Measurements from ENCODE around the gene RNF7.
"Not testable (repeated sequence)": the region's sequence is repeated elsewhere in the genome, so short reads cannot be mapped to it uniquely, and the experiment has no call there.

RNF7 gene

DNA sequence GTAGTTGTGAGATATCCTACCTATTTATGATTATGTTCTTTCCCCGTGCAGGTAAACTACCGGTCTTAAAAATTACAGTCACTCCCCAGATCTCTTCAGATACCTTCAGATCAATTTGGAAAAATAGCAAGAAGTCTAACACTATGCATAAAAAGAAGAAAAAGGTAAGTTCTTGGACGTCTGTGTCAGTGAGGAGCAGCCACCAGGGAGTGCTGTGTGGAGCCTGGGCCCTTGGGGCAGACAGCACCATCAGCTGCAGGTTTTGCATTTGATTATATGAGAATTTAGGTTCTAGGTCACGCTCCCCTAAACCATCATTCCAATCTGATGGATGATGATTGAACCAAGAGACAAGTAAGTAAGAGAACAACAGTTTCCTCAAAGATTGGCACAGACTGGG, 8.9 kb upstream of the RNF7 start:
- FAIRE-seq (no peak), DNase-seq (ENCODE audit: extremely low spot score, insufficient read length, low read depth) (no peak)

DNA sequence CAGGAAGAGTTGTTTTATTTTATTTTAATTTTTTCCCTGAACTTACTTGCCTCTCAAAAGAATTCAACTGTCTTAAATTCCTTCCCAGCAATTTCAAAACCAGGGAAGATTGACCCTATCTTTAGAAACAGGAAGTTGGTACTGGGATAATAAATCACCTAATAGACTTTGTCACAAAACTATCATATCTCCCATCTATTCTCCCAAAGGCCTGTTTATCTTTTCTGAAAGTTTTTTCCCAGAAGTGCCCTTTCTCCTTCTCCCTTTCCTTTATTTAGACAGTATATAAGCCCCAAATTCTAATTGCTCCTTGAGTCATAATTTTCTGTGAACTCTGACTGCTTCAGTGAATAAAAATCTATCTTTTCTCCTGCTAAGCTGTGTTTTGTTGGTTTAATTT, 2.9 kb upstream of the RNF7 start:
- no peak for DNase-seq (ENCODE audit: extremely low spot score, insufficient read length, low read depth)
- no peak for FAIRE-seq

DNA sequence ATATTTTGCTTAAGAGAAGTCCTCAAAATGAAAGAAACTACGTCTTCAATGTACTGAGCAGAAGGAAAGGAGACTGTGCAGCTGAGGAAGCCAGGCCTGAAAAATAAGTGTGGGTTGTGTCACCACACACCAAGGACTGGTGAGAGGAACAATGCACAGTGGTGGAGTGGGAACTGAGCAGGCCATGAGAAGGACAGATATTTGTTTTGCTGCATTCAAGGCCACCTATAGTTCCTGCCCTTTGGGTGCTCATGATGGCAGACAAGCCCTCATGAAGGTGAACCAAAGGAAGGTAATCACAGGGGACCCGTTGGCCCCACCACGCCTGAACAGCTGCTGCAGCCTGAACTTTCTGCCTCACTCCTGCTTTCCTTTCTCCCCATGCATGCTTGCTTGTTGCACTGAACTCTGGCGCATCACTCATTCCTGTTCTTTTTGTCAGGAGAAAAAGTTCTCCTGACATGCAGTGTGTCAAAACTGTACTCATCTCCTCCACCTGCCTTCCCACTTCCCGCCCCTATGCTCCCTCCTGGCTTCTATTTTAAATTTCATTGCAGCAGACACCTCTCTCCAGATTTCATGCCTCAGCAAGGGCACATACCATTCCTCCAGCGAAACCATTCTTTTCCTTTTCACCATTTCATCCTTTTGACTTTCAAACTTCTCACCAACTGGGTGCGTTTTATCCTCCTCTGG, 2.2 kb upstream of the RNF7 start:
- DNase-seq (ENCODE audit: extremely low spot score, insufficient read length, low read depth) (no peak), FAIRE-seq (no peak)

DNA sequence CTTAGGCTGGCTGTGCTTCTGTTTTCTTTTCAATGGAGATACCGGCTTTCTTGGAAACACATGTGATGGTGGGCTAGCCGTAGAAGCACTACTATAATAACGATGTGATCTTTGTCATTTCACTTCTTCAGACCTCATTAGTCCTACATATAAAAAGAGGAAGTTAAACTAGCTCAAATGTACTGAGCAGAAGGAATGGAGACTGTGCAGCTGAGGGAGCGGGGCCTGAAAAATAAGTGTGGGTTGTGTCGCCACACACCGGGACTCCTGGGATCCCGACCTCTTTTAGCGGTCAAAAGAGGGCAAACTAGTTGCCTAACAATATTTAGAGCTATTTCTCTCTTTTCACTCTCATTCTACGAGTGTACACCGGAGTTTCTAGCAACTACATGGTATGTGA, 1.0 kb upstream of the RNF7 start:
- no peak for FAIRE-seq
- no peak for DNase-seq (ENCODE audit: extremely low spot score, insufficient read length, low read depth)

DNA sequence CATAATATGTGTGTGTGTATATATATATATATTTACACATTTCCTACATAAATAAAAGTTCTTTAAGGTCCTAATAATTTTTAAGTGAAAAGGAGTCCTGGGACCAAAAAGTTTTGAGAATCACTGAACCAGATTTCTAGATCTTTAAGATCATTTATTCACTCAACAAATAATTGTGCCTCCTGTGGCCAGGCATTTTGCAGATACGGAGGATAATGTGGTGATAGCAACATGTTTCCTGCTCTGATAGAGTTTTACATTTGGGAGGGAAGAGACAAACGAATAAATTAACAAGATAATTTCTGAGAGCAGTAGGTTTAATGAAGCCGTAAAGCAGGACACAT, 448 bp upstream of the RNF7 start:
- DNase-seq (ENCODE audit: extremely low spot score, insufficient read length, low read depth), result no peak
- no peak for FAIRE-seq

DNA sequence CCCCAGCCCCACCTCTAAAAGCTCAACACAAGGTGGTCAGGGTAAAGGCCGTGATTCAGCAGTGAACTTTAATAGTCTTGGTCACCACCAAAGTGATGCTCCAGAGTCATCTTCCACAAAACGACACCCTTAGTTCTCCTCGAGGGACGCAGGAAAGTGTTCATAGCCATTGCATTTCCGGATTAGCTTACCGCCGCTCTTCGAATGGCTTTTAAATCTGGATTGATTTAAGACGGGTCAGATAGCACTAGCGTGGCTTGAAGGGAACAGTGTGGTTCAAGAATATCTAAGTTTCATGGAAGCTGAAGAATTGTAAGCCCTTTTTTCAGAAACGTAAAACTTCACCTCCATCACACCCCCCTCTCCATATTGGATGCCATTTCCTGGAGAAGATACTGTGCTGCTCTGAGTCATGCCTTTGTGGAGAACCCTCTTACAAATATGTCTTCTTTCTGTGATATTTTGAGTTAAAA, 829 bp downstream of the RNF7 start:
- no peak for DNase-seq (ENCODE audit: extremely low spot score, insufficient read length, low read depth)

DNA sequence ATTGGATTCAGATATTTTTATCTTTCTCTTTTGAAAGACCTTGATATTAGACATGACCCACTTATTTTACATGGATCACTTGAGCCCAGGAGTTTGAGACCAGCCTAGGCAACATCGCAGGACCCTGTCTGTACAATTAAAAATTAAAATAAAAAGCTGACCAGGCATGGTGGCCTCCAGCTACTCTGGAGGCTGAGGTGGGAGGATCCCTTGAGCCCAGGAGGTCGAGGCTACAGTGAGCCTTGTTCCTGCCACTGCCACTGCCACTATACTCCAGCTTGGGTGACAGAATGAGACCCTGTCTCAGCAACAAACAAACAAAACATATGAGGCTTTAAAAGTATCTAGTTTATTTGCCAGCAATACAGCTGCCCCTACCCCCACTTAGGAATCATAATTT, 1.6 kb downstream of the RNF7 start:
- no peak for DNase-seq (ENCODE audit: extremely low spot score, insufficient read length, low read depth)

More for the DNA sequence above, 829 bp downstream of the RNF7 start:
- FAIRE-seq, result peak; percentile 62

DNA sequence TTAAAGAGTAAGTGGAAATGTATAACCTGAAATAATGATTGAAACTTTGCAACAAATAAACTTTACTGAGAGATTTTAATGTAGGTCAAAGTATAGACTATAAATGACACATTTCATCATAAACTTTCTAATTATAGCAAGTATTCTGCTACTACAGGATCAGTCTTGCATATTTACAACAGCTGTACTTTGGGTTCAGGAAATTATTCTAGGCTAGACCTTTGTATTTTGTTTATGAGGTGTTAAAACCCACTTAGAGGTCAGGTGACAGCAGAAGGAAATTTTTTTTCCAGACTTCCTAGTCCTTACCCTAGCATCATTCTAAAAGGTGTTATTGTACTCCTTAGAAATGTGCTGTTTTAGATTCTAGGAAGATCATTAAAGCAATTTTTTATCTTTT, 2.3 kb downstream of the RNF7 start:
- no peak for FAIRE-seq
- DNase-seq (ENCODE audit: extremely low spot score, insufficient read length, low read depth), result no peak

More for the DNA sequence above, 1.6 kb downstream of the RNF7 start:
- no peak for FAIRE-seq

DNA sequence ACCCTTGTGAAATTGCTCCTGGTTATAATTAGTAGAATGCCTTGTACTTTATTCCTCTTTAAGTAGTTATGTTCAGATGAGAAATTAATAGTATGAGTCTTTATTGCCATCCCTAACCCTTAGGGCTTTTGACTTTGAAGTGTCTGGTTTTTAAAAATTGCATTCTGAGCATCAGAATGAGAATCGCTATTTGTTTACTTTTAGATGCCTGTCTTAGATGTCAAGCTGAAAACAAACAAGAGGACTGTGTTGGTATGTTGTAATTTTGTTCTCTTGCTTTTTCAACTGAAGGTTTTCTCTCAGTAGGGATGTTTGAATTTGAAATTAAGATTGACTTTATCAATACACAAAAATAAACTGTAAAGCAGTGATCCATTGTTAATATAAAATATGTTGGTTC, 5.2 kb downstream of the RNF7 start:
- FAIRE-seq, result no peak
- DNase-seq (ENCODE audit: extremely low spot score, insufficient read length, low read depth), result no peak

DNA sequence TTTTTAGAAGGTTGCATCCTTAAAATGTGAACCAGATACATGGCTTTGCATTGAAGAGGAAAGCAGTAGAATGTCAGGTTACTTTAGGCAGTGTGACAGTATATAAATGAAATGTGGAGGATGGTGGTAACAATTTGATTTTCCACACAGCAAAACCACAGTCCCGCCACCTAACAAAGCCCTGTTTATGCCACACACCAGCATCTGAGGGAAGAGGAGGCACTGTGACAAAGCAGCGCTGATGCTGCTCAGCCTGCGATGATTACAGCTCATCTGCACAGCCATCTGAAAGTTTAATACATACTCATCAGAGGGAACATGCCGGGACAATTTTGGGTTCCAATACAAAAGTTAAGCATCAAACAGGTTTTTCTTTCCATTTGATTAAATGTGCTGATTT, 8.9 kb downstream of the RNF7 start:
- FAIRE-seq, result no peak
- no peak for DNase-seq (ENCODE audit: extremely low spot score, insufficient read length, low read depth)

DNA sequence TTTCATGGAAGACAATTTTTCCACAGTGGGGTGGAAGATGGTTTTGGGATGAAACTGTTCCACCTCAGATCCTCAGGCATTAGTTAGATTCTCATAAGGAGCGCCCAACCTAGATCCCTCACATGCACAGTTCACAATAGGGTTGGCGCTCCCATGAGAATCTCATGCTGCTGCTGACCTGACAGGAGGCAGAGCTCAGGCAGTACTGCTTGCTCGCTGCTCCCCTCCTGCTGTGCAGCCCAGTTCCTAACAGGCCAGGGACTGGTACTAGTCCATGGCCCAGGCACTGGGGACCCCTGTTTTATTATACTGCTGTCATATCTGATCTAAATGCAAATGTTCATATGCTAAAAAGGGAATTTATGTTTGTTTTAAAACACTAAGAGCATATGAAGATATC, 15.3 kb downstream of the RNF7 start:
- no peak for FAIRE-seq
- DNase-seq (ENCODE audit: extremely low spot score, insufficient read length, low read depth), result no peak

DNA sequence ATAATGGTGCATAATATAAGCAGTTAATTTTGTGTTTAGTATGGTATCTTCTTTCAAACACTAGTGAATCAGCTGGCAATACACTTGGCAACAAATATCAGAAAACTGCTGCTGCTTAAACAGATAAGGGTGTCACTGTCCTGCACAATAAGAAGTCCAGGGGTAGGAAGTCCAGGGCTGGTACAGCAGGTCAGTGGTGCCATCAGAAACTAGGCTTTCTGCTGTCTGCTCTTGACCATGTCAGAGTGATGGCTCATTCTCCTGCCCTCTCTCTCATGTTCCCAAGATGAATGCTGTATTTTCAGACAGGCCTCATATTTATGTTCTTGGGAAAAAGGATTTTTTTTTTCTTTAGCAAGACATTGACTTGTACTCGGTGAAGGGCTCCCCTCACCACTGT, 15.9 kb downstream of the RNF7 start:
- FAIRE-seq (peak; percentile 29), DNase-seq (ENCODE audit: extremely low spot score, insufficient read length, low read depth) (no peak)

DNA sequence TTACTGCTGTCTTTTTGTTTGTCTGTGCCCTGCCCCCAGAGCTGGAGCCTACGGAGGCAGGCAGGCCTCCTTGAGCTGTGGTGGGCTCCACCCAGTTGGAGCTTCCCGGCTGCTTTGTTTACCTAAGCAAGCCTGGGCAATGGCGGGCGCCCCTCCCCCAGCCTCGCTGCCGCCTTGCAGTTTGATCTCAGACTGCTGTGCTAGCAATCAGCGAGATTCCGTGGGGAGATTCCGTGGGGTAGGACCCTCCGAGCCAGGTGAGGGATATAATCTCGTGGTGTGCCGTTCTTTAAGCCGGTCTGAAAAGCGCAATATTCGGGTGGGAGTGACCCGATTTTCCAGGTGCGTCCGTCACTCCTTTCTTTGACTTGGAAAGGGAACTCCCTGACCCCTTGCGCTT, 24.5 kb downstream of the RNF7 start:
- FAIRE-seq; DNase-seq (ENCODE audit: extremely low spot score, insufficient read length, low read depth): not testable (repeated sequence)

DNA sequence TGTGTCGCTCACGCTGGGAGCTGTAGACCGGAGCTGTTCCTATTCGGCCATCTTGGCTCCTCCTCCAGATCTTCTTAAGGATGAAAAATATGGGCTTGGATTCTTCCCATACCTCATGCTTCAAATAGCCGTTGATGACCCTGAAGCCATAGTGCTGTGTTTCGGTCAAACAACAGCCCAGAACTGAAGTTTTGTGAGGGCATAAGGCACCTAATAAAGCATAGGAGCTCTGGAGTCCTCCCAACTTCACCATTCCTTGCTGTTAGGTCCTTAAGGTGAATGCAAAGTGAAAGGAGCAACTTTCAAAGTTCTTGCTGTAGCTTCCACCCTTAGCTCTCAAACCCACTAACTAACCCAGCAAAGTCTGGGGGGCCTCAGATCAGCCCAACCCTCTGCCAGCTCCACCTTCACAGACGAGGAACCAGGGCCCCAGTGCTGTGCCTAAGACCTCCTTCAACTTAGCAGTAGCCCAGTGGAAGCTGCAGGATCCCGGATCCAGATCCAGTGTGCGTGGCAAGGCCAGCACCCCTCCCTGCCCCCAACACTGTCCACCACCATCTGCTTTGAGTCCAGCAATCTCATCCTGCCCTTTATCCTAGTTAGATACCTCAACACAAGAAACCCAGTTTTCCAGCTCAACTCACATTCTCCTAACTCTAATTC, 25.1 kb downstream of the RNF7 start, which contains the start of gene GRK7:
Gene GRK7 (plus strand): TSS at position 321 of the 663 bp plus-strand sequence. CDS start 14,877 bp downstream, outside the sequence.
- no peak for FAIRE-seq
- DNase-seq (ENCODE audit: extremely low spot score, insufficient read length, low read depth), result no peak

DNA sequence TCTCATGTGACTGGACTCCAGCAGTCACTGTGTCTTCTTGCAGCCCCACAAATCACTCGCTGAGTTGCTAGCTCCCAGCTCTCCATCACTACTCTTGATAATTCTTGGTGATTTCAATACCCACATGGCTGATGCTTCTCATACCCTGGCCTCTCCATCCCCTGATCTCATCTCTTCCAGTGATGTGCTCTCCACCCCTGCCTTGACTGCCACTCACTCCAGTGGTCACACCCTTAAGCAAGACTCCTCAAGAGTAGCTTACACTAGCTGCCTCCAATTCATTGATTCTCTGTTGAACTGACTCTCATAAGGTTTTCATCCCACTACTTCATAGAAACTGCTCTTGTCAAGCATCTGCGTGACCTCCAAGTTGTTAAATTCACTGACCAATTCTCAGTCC, 25.9 kb downstream of the RNF7 start:
- DNase-seq (ENCODE audit: extremely low spot score, insufficient read length, low read depth), result no peak
- FAIRE-seq, result no peak

DNA sequence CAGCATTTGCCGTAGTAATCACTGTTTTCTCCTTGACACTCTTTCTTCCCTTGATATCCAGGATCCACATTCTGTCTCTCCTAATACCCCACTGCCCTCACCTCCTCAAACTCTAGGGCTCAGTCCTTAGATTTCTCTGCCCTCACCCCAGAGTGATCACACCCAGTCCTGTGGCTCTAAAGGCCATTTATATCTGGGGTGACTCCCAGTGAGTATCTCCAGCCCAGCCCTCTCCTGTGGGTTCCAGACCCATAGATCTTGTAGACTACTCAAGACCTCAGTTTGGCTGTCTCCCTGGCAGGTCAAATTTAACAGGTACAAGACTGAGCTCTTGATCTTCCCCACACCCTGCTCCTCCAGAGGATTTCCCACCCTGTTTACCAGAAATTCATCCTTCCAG, 26.4 kb downstream of the RNF7 start:
- no peak for FAIRE-seq

DNA sequence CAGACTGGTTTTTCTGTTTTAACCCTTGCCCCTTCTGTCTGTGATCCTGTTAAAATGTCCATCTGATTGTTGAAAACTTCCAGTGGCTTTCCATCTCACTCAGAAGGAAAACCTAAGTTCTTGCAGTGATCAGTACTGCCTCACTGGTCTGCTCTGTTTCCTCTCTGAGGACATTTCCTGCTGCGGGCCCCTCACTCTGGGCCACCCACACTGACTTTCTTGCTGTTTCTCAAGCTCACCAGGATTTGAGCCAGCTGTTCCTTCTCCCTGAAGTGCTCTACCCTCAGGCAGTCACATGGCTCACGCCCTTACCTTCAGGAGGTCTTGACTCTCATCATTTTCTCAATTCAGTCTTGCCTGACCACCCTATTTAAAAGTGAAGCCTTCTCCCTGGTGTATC, 26.9 kb downstream of the RNF7 start:
- DNase-seq (ENCODE audit: extremely low spot score, insufficient read length, low read depth), result no peak
- FAIRE-seq, result no peak

More for the DNA sequence above, 26.4 kb downstream of the RNF7 start:
- DNase-seq (ENCODE audit: extremely low spot score, insufficient read length, low read depth), result no peak

DNA sequence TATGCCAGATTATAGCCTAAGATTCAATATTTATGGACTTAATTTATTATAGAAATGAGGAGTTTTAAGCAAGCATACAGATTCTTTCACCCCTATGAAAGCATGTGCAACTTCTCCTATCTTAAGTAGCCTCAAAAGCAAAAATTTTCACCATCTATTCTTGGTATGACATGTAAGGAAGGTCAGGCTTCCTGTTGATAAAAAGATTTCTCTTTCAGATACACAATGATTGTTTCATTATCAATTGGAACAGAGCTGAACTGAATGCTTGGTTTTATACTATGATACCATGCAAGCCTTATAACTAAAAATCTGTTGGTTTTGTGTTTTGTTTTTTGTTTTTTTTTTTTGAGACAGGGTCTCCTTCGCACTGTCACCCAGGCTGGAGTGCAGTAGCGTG, 29.0 kb downstream of the RNF7 start:
- no peak for FAIRE-seq
- DNase-seq (ENCODE audit: extremely low spot score, insufficient read length, low read depth), result no peak

DNA sequence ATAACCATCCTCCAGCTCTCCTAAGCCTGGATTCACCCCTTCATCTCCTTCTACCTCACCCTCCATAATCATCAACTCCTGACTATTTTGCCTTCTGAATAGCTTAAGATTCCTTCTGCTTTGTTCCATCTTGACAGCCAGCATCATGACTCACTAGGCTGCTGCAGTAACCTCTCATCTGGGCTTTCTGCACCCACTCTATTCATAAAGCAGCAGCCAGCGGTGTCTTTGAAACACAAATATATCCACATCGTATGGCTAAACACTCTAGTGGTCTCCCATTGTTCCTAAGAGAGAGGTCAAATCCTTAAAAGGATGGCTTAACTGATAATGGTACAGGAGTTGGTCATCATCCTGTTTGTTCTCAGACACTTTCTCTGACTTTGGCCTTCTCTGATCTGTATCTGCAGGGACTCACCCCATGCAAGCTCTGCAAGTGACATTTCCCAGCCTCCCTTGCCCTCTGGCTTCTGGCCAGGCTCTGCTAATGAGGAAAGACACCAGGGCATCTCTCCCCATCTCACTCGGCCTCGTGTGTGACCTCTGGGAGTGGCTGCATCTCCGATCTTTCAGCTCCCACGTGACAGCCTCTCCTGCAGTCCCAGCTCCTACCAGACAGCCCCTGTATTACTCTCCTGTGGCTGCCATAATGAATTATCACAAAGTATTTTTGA, 31.3 kb downstream of the RNF7 start:
- FAIRE-seq (no peak), DNase-seq (ENCODE audit: extremely low spot score, insufficient read length, low read depth) (no peak)

DNA sequence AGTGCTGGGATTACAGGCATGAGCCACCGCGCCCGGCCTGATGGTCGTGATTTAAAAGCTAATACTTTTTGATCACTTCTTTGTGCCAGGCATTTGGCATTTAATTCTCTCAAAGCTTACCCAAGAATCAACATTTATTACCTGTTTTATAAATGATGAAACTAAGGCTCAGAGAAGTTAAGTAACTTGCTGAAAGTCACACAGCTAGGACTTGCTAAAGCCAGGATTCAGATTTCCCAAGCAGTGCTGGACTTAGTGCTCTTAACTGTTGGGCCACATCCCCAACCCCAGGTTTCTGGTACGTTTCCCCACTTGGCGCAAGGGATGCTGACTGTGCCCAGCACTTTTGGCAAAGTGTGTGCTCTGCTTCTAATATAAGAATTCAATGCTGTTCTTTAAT, 35.6 kb downstream of the RNF7 start:
- no peak for FAIRE-seq
- no peak for DNase-seq (ENCODE audit: extremely low spot score, insufficient read length, low read depth)

DNA sequence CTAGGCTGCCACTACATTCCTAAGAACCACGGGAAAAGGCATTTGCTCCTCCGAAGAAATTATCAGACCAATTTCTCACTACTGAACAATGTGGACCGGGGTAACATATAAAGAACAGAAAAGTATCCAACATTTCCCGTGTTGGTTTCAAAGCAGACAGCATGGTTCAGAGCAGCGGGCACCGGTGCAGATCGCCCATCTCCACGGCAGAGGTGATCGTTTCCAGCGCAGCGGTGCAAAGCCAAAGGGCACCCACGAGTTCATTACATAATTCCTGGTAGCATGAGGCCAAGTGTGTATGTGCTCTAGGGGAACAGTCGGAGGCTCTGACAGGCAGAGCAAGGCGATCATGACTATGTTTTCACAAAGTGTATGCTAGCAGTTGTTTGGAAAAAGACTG, 38.3 kb downstream of the RNF7 start:
- DNase-seq (ENCODE audit: extremely low spot score, insufficient read length, low read depth) (no peak), FAIRE-seq (no peak)

Measured in GM18507 (cell line).